HepG2 (cell line): ENCODE measurements around the gene ATG7. TPM values are rescaled to one million over a fixed set of nuclear protein-coding genes. Genes with fewer than 3 reads are reported as not detected.

ENCODE experiments used
- ATAC-seq: fragments of 200-7000 bp; cut with Tn5 transposase; 3 replicates; pipeline ENCODE4 v1.9.1; 2020; ENCODE audit warnings: mild to moderate bottlenecking, moderate library complexity
- BruUV-seq: library from RNA; stranded (reverse); fragments of 400-500 nt; replicated peaks from 2 replicates; lab custom pipeline; 2021; lab: Mats Ljungman, UMichigan
- CTCF ChIA-PET: fragments of 300-600 bp; formaldehyde crosslinking; extraction: SDS; loops from one replicate; lab custom pipeline; 2021; ENCODE audit warnings: low total read pairs, inconsistent platforms, low intra/inter-chr PET ratio; lab: Yijun Ruan, JAX
- POLR2A ChIA-PET: fragments of 350-600 bp; sonication (Branson Sonifier 250); formaldehyde crosslinking; loops from one replicate; lab custom pipeline; 2020; ENCODE audit warnings: antibody characterized with exemption, inconsistent platforms; lab: Yijun Ruan, JAX
- DNase-seq: peaks from one replicate; pipeline ENCODE4 v3.0.0-alpha.2; 2015; ENCODE audit warnings: low spot score
- FAIRE-seq: peaks from 3 replicates; lab custom pipeline; 2011; peaks lifted over from hg19 to GRCh38; lab: Jason Lieb, UNC
- H2AFZ ChIP-seq: one replicate; pipeline ENCODE4 v1.6.1; 2011; ENCODE audit warnings: low read length, inconsistent platforms
- H3K27ac ChIP-seq: fragments of 300-600 bp; 3 replicates; pipeline ENCODE4 v1.8.0; 2011; ENCODE audit warnings: mixed run types, mild to moderate bottlenecking, mixed read lengths, low read length, inconsistent platforms; ENCODE audit not compliant: insufficient read depth; ENCODE audit errors: extremely low read length
- H3K27me3 ChIP-seq, 2 experiments: fragments of 200-600 bp in 1 of 2; 2 replicates in 1 of 2; 3 replicates in 1 of 2; pipeline versions ENCODE4 v1.6.0 to v1.8.0; 2011; ENCODE audit warnings: low read length in 2 of 2, mild to moderate bottlenecking in 2 of 2, moderate library complexity in 2 of 2, inconsistent platforms in 1 of 2; ENCODE audit not compliant: insufficient read depth in 2 of 2, control insufficient read depth in 1 of 2
- H3K36me3 ChIP-seq, 2 experiments: fragments of 200-600 bp in 1 of 2; replicated peaks in 1 of 2; 2 replicates in 1 of 2; 3 replicates in 1 of 2; pipeline versions ENCODE4 v1.5.1 to v1.8.0; 2011; ENCODE audit warnings: low read length in 2 of 2, inconsistent platforms in 1 of 2; ENCODE audit not compliant: insufficient read depth in 2 of 2, control insufficient read depth in 1 of 2
- H3K4me1 ChIP-seq: 2 replicates; pipeline ENCODE4 v1.5.1; 2012; ENCODE audit warnings: low read length, inconsistent platforms; ENCODE audit not compliant: insufficient read depth
- H3K4me2 ChIP-seq: 2 replicates; pipeline ENCODE4 v1.6.0; 2011; ENCODE audit warnings: low read depth, low read length, inconsistent platforms
- H3K4me3 ChIP-seq, 3 experiments: fragments of 200-600 bp in 1 of 3; sonication (generic), shearing (Covaris generic) in 1 of 3; replicated peaks in 1 of 3; 2 replicates each; pipeline ENCODE4 v1.5.1; 2011 to 2016; ENCODE audit warnings: low read length in 3 of 3, inconsistent platforms in 2 of 3, low read depth in 2 of 3, mild to moderate bottlenecking in 2 of 3, control low read depth in 1 of 3, mixed read lengths in 1 of 3; ENCODE audit not compliant: insufficient read depth in 1 of 3
- H3K79me2 ChIP-seq: one replicate; pipeline ENCODE4 v1.6.1; 2011; ENCODE audit warnings: low read length, inconsistent platforms; ENCODE audit not compliant: insufficient read depth
- H3K9ac ChIP-seq: 2 replicates; pipeline ENCODE4 v1.6.0; 2011; ENCODE audit warnings: mild to moderate bottlenecking, low read depth, low read length, inconsistent platforms; ENCODE audit not compliant: insufficient read depth
- H3K9me3 ChIP-seq: 2 replicates; pipeline ENCODE4 v1.5.1; 2012; ENCODE audit warnings: mild to moderate bottlenecking, low read length
- H4K20me1 ChIP-seq: 2 replicates; pipeline ENCODE4 v1.6.0; 2011; ENCODE audit warnings: inconsistent platforms, mild to moderate bottlenecking, low read length, moderate library complexity; ENCODE audit not compliant: insufficient read depth
- CBX5 ChIP-seq: sonication (generic); formaldehyde crosslinking; IDR thresholded peaks from 2 replicates; pipeline ENCODE4 v1.4.0; 2020; ENCODE audit warnings: missing genetic modification reagents, borderline replicate concordance
- ESRRA ChIP-seq: sonication (generic); formaldehyde crosslinking; IDR thresholded peaks from 2 replicates; pipeline ENCODE4 v1.5.1; 2020; ENCODE audit warnings: mild to moderate bottlenecking, low read depth, missing genetic modification reagents
- IRX3 ChIP-seq: sonication (generic); formaldehyde crosslinking; IDR thresholded peaks from 2 replicates; pipeline ENCODE4 v1.8.1; 2023; ENCODE audit warnings: mild to moderate bottlenecking, low read depth, missing genetic modification reagents, borderline replicate concordance
- KLF11 ChIP-seq: IDR thresholded peaks from 2 replicates; pipeline ENCODE4 v1.6.1; 2016; ENCODE audit warnings: missing compliant biosample characterization
- LRRFIP1 ChIP-seq: sonication (generic); formaldehyde crosslinking; conservative IDR thresholded peaks from 2 replicates; pipeline ENCODE4 v1.4.0; 2020; ENCODE audit warnings: missing genetic modification reagents
- SATB2 ChIP-seq: sonication (generic); formaldehyde crosslinking; IDR thresholded peaks from 2 replicates; pipeline ENCODE4 v1.5.0; 2020; ENCODE audit warnings: missing genetic modification reagents
- ZNF670 ChIP-seq: sonication (generic); formaldehyde crosslinking; IDR thresholded peaks from 2 replicates; pipeline ENCODE4 v1.8.0; 2022; ENCODE audit warnings: mild to moderate bottlenecking, missing genetic modification reagents, borderline replicate concordance
- ZNF773 ChIP-seq: sonication (generic); formaldehyde crosslinking; IDR thresholded peaks from 2 replicates; pipeline ENCODE4 v1.4.0; 2020; ENCODE audit warnings: missing genetic modification reagents, borderline replicate concordance
- ZNF850 ChIP-seq: sonication (generic); formaldehyde crosslinking; conservative IDR thresholded peaks from 2 replicates; pipeline ENCODE4 v1.9.0; 2021; ENCODE audit warnings: mild to moderate bottlenecking, missing genetic modification reagents
- WGBS: methylation state at CpG from one replicate; pipeline ENCODE4 v1.1.6; 2017; ENCODE audit warnings: low lambda C conversion rate; 5-methylcytosine and 5-hydroxymethylcytosine counted together
- in situ Hi-C: cut with HindIII; loops from 2 replicates; pipeline ENCODE4 v1.10.0; 2017; ENCODE audit warnings: low pct_unique_long_range_greater_than_20kb; ENCODE audit not compliant: extremely low pct_ligation_motif_present
- intact Hi-C: fragments of 100-400 bp; cut with micrococcal nuclease; formaldehyde crosslinking; loops from one replicate; pipeline ENCODE4 v1.10.0; 2022; ENCODE audit not compliant: unreplicated experiment
- polyA plus RNA-seq, 8 experiments: library from polyadenylated mRNA; depleted of rRNA in 3 of 8; stranded (reverse) in 7 of 8; unstranded in 1 of 8; fragments of >200 nt; fragmentation: Illumina TruSeq in 4 of 8; extraction: Trizol in 4 of 8; gene quantifications; 2 replicates each; pipeline versions ENCODE4 v1.2.1 to v1.2.3, GENCODE V29; 2011 to 2016; ENCODE audit warnings: low read depth in 4 of 8, missing spikeins in 1 of 8, mixed read lengths in 1 of 8; ENCODE audit not compliant: insufficient read depth in 1 of 8
- total RNA-seq, 5 experiments: library from RNA; depleted of rRNA; stranded (reverse); fragments of >200 nt; fragmentation: Illumina TruSeq; extraction: Trizol; gene quantifications; 2 replicates each; pipeline ENCODE4 v1.2.3, GENCODE V29; 2016; ENCODE audit warnings: low read depth in 1 of 5
- TF ChIP-seq, protein P1 (sequence below): sonication (generic); formaldehyde crosslinking; IDR thresholded peaks from 2 replicates; pipeline ENCODE4 v1.5.0; 2020; ENCODE audit warnings: mild to moderate bottlenecking, missing genetic modification reagents, moderate library complexity
- TF ChIP-seq, protein P2 (sequence below): sonication (generic); formaldehyde crosslinking; IDR thresholded peaks from 2 replicates; pipeline ENCODE4 v1.4.0; 2020; ENCODE audit warnings: missing genetic modification reagents
- TF ChIP-seq, protein P3 (sequence below): sonication (generic); formaldehyde crosslinking; IDR thresholded peaks from 2 replicates; pipeline ENCODE4 v1.8.0; 2022; ENCODE audit warnings: missing genetic modification reagents, mild to moderate bottlenecking, inconsistent platforms, borderline replicate concordance

Gene ATG7
- total and polyA plus RNA-seq, 2 of the 13 experiments (the other 11 are each of a cell fraction or from before 2014, with no cell fraction given), result 7.8 to 22.1 TPM

- ChIA-PET CTCF (no interaction called here), POLR2A (no interaction called here)
- 31% methylated on average over 5 of the region's 8 CpGs for WGBS
- Histone ChIP-seq H3K27ac (no peak overlapping the region), H3K79me2 (no peaks in the 10 kb centered on the region), H3K27me3 (peaks cover 0 to 3% of the 10 kb centered on the region in 2 experiments; a peak in 2 of 5 replicates), H3K4me1 (no peaks in the 10 kb centered on the region), H3K4me2 (no peak overlapping the region), H3K9me3 (no peaks in the 10 kb centered on the region), H2AFZ (no peak overlapping the region), H3K36me3 (no peaks in the 10 kb centered on the region), H3K9ac (no peak overlapping the region), H3K4me3 (no peak overlapping the region), H4K20me1 (no peaks in the 10 kb centered on the region)
- ATAC-seq (no peak), FAIRE-seq (no peak), DNase-seq (no peak)
- intact Hi-C loops, result loop anchor here (5.0 kb wide), 1 partner anchor 417 kb away; no protein-coding TSS in a partner anchor
- in situ Hi-C loops, result loop anchor here (5.0 to 10.0 kb wide), 2 partner anchors 102 to 419 kb away; no protein-coding TSS in a partner anchor
- no TSS peak for BruUV-seq
- TF ChIP-seq ZNF670 (CRISPR knock-in tag) (no peak), ZNF773 (no peak), LRRFIP1 (CRISPR knock-in tag) (no peak), ESRRA (CRISPR knock-in tag) (no peak), CBX5 (CRISPR knock-in tag) (no peak), KLF11 (CRISPR knock-in tag) (no peak), SATB2 (no peak), IRX3 (no peak), ZNF850 (CRISPR knock-in tag) (no peak)
- TF ChIP-seq, protein P1, sequence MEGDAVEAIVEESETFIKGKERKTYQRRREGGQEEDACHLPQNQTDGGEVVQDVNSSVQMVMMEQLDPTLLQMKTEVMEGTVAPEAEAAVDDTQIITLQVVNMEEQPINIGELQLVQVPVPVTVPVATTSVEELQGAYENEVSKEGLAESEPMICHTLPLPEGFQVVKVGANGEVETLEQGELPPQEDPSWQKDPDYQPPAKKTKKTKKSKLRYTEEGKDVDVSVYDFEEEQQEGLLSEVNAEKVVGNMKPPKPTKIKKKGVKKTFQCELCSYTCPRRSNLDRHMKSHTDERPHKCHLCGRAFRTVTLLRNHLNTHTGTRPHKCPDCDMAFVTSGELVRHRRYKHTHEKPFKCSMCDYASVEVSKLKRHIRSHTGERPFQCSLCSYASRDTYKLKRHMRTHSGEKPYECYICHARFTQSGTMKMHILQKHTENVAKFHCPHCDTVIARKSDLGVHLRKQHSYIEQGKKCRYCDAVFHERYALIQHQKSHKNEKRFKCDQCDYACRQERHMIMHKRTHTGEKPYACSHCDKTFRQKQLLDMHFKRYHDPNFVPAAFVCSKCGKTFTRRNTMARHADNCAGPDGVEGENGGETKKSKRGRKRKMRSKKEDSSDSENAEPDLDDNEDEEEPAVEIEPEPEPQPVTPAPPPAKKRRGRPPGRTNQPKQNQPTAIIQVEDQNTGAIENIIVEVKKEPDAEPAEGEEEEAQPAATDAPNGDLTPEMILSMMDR (CRISPR knock-in tag), result no peak
- TF ChIP-seq, protein P2, sequence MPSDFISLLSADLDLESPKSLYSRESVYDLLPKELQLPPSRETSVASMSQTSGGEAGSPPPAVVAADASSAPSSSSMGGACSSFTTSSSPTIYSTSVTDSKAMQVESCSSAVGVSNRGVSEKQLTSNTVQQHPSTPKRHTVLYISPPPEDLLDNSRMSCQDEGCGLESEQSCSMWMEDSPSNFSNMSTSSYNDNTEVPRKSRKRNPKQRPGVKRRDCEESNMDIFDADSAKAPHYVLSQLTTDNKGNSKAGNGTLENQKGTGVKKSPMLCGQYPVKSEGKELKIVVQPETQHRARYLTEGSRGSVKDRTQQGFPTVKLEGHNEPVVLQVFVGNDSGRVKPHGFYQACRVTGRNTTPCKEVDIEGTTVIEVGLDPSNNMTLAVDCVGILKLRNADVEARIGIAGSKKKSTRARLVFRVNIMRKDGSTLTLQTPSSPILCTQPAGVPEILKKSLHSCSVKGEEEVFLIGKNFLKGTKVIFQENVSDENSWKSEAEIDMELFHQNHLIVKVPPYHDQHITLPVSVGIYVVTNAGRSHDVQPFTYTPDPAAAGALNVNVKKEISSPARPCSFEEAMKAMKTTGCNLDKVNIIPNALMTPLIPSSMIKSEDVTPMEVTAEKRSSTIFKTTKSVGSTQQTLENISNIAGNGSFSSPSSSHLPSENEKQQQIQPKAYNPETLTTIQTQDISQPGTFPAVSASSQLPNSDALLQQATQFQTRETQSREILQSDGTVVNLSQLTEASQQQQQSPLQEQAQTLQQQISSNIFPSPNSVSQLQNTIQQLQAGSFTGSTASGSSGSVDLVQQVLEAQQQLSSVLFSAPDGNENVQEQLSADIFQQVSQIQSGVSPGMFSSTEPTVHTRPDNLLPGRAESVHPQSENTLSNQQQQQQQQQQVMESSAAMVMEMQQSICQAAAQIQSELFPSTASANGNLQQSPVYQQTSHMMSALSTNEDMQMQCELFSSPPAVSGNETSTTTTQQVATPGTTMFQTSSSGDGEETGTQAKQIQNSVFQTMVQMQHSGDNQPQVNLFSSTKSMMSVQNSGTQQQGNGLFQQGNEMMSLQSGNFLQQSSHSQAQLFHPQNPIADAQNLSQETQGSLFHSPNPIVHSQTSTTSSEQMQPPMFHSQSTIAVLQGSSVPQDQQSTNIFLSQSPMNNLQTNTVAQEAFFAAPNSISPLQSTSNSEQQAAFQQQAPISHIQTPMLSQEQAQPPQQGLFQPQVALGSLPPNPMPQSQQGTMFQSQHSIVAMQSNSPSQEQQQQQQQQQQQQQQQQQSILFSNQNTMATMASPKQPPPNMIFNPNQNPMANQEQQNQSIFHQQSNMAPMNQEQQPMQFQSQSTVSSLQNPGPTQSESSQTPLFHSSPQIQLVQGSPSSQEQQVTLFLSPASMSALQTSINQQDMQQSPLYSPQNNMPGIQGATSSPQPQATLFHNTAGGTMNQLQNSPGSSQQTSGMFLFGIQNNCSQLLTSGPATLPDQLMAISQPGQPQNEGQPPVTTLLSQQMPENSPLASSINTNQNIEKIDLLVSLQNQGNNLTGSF (CRISPR knock-in tag), result no peak
- TF ChIP-seq, protein P3, sequence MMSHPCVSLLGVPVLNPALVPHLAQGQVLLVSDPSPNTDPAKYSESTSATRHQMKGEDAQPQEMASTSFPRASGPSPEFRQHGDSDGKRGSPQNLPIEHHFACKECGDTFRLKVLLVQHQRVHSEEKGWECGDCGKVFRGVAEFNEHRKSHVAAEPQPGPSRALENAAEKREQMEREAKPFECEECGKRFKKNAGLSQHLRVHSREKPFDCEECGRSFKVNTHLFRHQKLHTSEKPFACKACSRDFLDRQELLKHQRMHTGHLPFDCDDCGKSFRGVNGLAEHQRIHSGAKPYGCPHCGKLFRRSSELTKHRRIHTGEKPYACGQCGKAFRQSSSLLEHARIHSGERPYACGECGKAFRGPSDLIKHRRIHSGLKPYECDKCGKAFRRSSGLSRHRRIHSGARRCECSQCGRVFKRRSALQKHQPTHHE (CRISPR knock-in tag), result no peak
These were observed 36.8 kb upstream of the ATG7 start for GRCh38 chr3:11235385-11235784.
